ENCODE results near the gene PJVK. TPM values are rescaled to one million over a fixed set of nuclear protein-coding genes. Genes with fewer than 3 reads are reported as not detected.

PJVK gene
- total and polyA plus RNA-seq, 2 of the 13 experiments (the other 11 are each of a cell fraction or from before 2014, with no cell fraction given) = 1.2 to 2.6 TPM

DNA sequence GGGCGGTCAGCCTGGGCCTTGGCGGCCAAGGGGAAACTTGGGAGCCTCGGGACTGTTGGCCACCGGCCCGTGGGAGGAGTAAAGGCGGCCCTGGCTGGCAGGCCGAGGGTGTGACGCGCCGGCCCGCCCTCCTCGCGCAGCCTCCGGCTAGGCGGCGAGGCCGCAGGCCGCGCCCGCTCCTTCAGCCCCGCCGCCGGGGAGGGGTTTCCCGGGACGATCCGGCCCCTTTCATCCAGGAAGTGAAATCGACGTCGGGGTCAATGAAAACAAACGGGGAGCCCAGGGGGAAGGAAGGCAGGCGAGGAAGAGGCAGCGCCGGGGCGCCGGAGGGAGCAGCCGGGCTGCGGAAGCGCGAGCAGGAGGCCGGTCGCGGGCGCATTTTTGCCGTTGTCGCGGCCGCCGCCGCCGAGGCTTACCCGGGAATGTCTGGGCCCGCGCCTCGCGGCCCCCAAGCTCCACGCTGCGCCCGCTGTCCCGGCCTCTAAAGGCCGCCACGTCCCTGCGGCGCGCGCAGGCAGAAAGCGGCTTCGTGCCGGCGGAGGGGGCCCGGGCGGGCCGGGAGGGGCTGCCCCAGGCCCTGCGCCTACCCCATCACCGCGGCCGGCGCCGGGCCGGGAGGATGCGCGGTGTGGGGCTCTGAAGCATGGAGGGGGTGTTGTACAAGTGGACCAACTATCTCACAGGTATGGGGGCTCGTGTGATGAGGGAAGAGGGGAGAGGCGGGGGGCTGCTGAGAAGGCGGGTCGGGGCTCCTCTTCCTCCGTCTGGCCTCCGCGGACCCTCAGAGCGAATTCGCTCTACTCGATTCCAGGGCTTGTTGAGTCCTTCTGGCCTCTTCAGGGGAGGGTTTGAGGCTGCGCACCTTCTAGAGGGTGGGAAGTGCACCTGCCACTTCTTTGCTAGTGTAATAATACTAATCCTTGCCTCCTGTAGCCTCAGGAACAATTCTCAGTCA is 29.3 kb downstream of the PJVK start, which contains the start of gene PLEKHA3 (continued):
- TF ChIP-seq NONO (IDR thresholded peaks at IDR 0.05) (no peak), NONO (CRISPR knock-in tag; conservative IDR thresholded peaks at IDR 0.05) (peak; percentile 58; the same call in 1 of the 2 replicates), SUZ12 (IDR thresholded peaks at IDR 0.05; ENCODE audit: low read depth, low read length) (no peak), PAX8 (CRISPR knock-in tag; IDR thresholded peaks at IDR 0.05; ENCODE audit: borderline replicate concordance) (no peak), PPARG (CRISPR knock-in tag; conservative IDR thresholded peaks at IDR 0.05) (0 out of 2 replicates have a peak, but pooled peaks have one; percentile 42), SOX5 (CRISPR knock-in tag; IDR thresholded peaks at IDR 0.05; ENCODE audit: borderline replicate concordance) (no peak; the same call in 1 of the 2 replicates), TARDBP (CRISPR knock-in tag; IDR thresholded peaks at IDR 0.05) (no peak), ZNF775 (CRISPR knock-in tag; IDR thresholded peaks at IDR 0.05; ENCODE audit: borderline replicate concordance) (no peak), KLF15 (CRISPR knock-in tag; IDR thresholded peaks at IDR 0.05; ENCODE audit: borderline replicate concordance) (peak; percentile 60; the same call in 1 of the 2 replicates), ZNF773 (CRISPR knock-in tag; IDR thresholded peaks at IDR 0.05; ENCODE audit: borderline replicate concordance) (no peak), HOXA3 (CRISPR knock-in tag; IDR thresholded peaks at IDR 0.05) (peak; percentile 67; the same call in 1 of the 2 replicates)
- TF ChIP-seq, protein P1, sequence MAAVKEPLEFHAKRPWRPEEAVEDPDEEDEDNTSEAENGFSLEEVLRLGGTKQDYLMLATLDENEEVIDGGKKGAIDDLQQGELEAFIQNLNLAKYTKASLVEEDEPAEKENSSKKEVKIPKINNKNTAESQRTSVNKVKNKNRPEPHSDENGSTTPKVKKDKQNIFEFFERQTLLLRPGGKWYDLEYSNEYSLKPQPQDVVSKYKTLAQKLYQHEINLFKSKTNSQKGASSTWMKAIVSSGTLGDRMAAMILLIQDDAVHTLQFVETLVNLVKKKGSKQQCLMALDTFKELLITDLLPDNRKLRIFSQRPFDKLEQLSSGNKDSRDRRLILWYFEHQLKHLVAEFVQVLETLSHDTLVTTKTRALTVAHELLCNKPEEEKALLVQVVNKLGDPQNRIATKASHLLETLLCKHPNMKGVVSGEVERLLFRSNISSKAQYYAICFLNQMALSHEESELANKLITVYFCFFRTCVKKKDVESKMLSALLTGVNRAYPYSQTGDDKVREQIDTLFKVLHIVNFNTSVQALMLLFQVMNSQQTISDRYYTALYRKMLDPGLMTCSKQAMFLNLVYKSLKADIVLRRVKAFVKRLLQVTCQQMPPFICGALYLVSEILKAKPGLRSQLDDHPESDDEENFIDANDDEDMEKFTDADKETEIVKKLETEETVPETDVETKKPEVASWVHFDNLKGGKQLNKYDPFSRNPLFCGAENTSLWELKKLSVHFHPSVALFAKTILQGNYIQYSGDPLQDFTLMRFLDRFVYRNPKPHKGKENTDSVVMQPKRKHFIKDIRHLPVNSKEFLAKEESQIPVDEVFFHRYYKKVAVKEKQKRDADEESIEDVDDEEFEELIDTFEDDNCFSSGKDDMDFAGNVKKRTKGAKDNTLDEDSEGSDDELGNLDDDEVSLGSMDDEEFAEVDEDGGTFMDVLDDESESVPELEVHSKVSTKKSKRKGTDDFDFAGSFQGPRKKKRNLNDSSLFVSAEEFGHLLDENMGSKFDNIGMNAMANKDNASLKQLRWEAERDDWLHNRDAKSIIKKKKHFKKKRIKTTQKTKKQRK (IDR thresholded peaks at IDR 0.05; ENCODE audit: low read length) = no peak
- TF ChIP-seq, protein P2, sequence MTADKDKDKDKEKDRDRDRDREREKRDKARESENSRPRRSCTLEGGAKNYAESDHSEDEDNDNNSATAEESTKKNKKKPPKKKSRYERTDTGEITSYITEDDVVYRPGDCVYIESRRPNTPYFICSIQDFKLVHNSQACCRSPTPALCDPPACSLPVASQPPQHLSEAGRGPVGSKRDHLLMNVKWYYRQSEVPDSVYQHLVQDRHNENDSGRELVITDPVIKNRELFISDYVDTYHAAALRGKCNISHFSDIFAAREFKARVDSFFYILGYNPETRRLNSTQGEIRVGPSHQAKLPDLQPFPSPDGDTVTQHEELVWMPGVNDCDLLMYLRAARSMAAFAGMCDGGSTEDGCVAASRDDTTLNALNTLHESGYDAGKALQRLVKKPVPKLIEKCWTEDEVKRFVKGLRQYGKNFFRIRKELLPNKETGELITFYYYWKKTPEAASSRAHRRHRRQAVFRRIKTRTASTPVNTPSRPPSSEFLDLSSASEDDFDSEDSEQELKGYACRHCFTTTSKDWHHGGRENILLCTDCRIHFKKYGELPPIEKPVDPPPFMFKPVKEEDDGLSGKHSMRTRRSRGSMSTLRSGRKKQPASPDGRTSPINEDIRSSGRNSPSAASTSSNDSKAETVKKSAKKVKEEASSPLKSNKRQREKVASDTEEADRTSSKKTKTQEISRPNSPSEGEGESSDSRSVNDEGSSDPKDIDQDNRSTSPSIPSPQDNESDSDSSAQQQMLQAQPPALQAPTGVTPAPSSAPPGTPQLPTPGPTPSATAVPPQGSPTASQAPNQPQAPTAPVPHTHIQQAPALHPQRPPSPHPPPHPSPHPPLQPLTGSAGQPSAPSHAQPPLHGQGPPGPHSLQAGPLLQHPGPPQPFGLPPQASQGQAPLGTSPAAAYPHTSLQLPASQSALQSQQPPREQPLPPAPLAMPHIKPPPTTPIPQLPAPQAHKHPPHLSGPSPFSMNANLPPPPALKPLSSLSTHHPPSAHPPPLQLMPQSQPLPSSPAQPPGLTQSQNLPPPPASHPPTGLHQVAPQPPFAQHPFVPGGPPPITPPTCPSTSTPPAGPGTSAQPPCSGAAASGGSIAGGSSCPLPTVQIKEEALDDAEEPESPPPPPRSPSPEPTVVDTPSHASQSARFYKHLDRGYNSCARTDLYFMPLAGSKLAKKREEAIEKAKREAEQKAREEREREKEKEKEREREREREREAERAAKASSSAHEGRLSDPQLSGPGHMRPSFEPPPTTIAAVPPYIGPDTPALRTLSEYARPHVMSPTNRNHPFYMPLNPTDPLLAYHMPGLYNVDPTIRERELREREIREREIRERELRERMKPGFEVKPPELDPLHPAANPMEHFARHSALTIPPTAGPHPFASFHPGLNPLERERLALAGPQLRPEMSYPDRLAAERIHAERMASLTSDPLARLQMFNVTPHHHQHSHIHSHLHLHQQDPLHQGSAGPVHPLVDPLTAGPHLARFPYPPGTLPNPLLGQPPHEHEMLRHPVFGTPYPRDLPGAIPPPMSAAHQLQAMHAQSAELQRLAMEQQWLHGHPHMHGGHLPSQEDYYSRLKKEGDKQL (CRISPR knock-in tag; IDR thresholded peaks at IDR 0.05; ENCODE audit: low read depth) = no peak; the same call in 1 of the 2 replicates
- TF ChIP-seq, protein P3, sequence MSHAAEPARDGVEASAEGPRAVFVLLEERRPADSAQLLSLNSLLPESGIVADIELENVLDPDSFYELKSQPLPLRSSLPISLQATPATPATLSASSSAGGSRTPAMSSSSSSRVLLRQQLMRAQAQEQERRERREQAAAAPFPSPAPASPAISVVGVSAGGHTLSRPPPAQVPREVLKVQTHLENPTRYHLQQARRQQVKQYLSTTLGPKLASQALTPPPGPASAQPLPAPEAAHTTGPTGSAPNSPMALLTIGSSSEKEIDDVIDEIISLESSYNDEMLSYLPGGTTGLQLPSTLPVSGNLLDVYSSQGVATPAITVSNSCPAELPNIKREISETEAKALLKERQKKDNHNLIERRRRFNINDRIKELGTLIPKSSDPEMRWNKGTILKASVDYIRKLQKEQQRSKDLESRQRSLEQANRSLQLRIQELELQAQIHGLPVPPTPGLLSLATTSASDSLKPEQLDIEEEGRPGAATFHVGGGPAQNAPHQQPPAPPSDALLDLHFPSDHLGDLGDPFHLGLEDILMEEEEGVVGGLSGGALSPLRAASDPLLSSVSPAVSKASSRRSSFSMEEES (CRISPR knock-in tag; IDR thresholded peaks at IDR 0.05) = peak; percentile 60; the same call in 1 of the 2 replicates
- TF ChIP-seq, protein P4, sequence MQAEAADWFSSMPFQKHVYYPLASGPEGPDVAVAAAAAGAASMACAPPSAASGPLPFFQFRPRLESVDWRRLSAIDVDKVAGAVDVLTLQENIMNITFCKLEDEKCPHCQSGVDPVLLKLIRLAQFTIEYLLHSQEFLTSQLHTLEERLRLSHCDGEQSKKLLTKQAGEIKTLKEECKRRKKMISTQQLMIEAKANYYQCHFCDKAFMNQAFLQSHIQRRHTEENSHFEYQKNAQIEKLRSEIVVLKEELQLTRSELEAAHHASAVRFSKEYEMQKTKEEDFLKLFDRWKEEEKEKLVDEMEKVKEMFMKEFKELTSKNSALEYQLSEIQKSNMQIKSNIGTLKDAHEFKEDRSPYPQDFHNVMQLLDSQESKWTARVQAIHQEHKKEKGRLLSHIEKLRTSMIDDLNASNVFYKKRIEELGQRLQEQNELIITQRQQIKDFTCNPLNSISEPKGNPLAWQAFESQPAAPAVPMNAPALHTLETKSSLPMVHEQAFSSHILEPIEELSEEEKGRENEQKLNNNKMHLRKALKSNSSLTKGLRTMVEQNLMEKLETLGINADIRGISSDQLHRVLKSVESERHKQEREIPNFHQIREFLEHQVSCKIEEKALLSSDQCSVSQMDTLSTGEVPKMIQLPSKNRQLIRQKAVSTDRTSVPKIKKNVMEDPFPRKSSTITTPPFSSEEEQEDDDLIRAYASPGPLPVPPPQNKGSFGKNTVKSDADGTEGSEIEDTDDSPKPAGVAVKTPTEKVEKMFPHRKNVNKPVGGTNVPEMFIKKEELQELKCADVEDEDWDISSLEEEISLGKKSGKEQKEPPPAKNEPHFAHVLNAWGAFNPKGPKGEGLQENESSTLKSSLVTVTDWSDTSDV (CRISPR knock-in tag; IDR thresholded peaks at IDR 0.05) = 0 out of 2 replicates have a peak, but pooled peaks have one; percentile 34
